Lower leg skin (tissue), 3 donors: ENCODE data around the gene GPM6B.

Source experiments
- CTCF ChIP-seq, 3 donors: fragments of 450-650 bp; IDR thresholded peaks; one replicate each; pipeline ENCODE4 v1.5.1; 2016; ENCODE audit warnings: antibody characterized with exemption in 3 of 3, mild to moderate bottlenecking in 3 of 3, moderate library complexity in 2 of 3
- POLR2A ChIP-seq, 2 donors: fragments of 450-650 bp; IDR thresholded peaks; one replicate each; pipeline ENCODE4 v1.6.1; 2016 to 2017; ENCODE audit warnings: antibody characterized with exemption in 2 of 2, mild to moderate bottlenecking in 1 of 2, moderate library complexity in 1 of 2

DNA sequence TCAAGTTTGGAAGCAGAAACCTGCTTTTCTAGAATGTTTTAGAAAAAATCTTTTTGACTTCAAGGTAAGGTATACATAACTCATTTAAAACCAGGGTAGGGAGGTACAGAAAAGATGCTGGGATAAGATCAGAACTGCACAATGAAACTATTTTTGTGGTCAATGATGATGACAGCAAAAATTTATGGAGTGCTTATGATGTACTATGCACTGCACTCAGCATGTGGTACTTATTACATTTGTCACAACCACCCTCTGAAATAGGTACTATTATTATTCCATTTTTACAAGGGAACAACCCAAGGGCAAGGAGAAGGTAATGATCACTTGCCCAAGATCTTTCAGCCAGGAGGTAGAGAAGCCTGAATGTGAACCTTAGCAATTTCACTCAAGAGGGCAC is 8.0 kb downstream of the GPM6B start:
- TF ChIP-seq CTCF (IDR thresholded peaks at IDR 0.05) (no peak), POLR2A (IDR thresholded peaks at IDR 0.05) (no peak)
